SK-N-MC (cell line): ENCODE results near the gene LRBA.

Experiments
- EZH2 ChIP-seq: fragments of 200-600 bp; sonication (generic); IDR thresholded peaks from one replicate; pipeline ENCODE4 v1.6.1; 2017; ENCODE audit warnings: antibody characterized with exemption
- FOXP2 ChIP-seq: optimal IDR thresholded peaks from 2 replicates; pipeline ENCODE3; 2011; ENCODE audit warnings: mild to moderate bottlenecking, moderate library complexity; ENCODE audit not compliant: insufficient read depth; ENCODE audit errors: extremely low read length, control extremely low read depth
- POLR2AphosphoS5 ChIP-seq: IDR thresholded peaks from 2 replicates; pipeline ENCODE4 v1.6.1; 2012; ENCODE audit warnings: mild to moderate bottlenecking, low read depth, low read length, borderline replicate concordance

GRCh38 chr4:150679765-150680343, 335.2 kb downstream of the LRBA start:
- TF ChIP-seq POLR2AphosphoS5, result no peak
- TF ChIP-seq EZH2, result no peak
- TF ChIP-seq FOXP2, result no peak
